ENCODE measurements around the gene MORC2.

Gene MORC2

DNA sequence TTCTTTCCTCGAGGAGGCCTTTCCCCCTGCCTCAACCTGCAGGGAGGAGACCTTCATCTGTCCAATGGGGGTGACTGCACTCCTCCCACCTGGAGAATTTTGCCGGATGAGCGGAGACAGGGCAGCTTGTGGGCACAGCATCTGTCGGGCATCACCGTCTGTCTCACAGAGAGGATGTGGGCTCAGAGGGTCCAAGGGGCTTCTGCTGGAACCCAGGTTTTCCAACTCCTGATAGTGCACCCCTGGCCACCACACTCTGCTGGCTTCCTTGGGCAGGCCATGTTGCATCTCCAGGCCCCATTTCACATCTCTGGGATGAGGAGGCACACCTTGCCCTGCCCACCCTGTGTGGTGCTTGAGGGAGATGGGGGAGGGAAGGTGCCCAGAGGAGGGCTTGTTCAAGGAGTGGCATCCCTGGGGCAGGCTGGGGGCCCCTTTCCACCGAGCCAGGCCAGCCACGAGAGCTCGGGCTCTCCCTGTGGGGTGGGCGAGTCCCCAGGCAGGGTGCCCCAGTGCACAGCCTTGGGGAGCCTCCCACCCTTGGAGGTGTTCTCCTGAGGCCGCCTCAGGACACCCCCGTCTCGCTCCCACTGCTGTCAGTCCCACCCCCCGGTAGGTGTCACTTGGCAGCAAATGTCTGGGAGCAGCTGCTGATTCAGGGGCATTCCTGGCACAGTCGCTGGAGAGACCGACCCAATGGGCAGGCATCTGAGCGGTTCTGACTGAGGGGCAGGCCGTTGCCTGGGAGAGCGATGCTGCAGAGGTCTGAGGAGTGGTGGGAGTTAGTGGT is 84.2 kb downstream of the MORC2 start:
- no peak for DNase-seq

DNA sequence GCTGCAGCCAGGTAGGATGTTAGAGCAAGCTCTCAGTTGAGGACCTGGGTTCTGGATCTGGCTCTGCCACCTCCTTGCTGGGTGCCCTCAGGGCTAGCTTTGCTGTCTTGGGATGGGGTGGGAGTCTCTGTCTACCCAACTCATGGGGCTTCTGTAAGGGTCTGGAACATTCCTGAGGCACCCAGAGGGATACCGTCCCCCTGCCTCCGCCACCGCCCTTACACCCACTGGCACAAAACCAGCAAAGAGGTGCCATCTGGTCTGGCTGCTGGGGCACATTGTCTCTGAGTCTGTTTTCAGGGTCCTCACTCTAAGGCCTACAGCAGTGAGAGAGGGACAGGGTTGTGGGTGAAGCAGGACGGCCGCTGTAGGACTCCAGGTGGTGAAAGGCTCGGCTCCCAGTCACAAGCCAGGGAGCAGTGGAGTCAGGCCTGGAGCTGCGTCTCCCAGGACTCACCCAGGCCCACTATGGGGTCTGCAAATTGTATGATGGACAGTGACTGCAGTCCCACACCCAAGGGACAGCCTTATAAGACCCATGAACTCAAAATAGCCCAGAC is 84.9 kb downstream of the MORC2 start:
- no peak for DNase-seq

DNA sequence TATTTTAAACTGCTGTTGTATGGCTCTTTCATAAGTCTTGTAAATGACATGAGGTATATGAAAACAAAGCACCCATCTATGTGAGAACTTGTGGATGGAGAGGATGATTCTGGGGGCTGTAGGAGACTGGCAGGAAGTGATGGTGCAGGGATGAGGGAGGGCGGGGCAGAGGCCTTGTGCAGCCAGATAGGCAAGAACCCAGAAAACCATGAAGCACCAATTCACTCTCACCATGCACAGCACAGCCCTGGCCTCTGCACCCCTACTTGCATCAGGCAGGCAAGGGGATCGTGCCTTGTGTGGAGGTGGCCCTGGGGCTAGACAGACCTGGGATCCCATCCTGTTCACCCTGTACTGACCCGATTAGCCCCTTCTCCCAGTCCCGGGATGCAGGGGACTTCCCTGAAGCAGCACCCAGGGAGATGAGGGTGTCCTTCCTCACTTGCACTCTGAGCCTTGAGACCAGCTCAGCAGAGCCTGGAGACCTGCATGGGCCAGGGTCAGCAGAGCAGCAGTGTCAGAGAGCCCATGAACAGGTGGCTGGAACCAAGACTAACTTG is 85.5 kb downstream of the MORC2 start:
- DNase-seq = no peak

DNA sequence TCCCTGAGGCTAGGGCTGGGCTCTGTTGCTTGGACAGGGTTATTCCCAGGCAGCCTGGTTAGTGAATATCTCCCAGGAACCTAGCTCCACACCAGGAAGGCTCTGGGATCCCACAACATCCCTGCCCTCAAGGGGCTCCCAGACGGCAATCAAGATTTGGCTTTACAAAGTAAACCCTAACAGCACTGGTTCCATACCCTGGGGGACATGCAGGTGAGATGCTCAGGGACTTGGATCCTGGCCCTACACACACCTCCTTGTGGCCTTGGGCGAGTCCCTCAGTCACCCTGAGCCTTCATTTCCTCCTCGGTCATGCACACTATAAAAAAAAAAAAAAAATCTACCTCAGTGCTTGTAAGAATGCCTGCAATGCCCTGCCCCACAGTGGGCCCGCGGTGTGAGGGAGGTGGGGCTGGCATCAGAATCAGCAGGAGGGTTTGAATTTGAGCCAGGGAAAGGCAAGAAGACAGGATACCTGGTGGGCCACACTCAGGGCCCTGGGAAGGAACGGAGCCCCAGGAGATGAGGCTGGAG is 86.3 kb downstream of the MORC2 start:
- no peak for DNase-seq

DNA sequence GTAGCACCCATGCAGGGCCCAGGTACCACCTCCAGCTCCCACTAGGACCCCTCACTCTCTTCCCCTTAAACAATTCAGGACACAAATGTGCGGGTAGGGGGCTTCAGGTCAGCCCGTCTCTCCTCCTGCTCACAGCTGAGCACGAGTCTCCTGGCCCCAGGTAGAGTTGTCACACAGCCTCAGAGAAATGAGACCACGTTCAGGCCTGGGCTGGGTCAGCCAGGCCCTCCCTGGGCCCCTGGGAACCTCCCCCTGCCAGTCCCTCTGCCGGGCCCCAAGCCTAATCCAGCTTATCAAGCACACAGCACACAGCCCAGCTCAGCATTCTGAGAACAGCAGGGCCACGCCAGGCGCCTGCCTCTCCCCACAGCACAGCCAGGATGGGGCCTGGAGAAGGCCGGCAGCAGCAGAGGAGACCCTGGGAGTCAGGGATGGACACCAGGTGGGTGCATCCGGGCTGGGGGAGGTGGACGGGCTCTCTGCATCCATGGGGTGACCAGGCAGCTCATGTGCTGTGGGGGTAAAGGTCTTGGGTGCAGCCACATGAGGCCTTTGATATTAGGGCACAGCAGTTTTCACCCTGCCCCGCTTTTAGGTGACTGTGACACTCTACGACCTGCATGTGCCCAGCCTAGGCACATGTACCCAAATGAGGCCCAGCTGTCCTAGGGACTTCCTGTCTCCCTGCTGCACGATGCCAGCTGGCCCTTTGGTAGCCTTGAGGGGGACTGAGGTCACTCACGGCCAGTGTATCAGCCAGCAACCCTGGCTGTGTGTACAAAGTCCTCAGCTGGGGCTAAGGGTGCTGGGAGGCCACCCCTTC is 87.0 kb downstream of the MORC2 start:
- DNase-seq = no peak

DNA sequence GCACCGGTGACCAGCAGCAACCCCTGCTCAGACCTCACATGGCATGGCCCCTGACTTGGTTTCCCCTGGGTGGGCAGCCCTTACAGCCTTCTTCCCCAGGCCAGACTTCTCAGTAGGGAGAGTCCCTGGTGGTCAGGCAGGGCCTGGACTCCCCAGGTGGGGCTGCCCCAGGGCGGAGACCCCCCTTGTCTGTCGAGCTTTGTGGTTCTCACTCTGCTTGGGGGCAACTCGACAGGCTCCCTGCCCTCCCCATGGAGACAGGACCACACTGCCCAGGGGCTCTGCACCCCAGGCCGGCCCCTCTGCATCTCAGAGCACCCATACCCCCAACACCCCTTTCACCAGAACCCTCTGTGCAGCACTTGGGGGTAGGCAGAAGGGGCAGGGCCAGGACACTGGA is 87.7 kb downstream of the MORC2 start:
- DNase-seq = no peak

DNA sequence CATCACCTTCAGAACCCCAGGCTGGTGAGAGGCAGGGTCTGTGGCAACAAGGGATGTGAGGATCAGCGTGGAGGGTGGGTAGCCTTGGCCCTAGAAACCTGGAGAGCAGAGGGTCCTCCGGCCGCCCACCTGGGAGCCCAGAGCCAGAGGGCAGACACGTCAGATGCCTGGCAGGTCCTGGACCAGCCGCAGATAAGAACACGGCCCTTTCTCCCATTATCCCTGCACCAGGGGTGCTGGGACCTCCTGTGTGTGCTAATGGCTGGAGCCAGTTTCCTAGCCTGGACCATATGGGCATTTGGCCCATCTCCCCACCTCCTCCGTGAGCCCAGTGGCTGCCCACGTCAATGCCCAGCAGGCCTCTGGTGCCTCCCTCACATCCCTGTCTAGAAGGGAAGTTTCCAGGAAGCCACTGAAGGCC is 88.4 kb downstream of the MORC2 start:
- DNase-seq = no peak

DNA sequence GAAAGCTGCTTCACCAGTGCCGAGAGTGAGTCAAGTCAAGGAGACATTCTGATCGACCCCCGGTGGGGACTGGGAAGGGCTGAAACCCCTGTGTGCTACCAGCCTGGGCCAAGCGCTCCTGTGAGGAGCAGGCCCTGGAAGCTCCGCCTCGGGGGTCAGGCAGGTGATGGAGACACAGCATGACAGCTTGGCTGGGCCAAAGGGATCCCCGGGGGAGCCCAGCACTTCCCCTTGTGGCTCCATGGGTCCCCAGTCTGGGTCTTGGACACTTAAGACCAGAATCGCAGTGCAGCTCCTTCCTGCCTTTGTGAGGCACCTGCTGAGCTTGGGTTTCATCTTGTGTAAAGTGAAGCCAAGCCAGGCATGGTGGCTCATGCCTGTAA is 89.2 kb downstream of the MORC2 start:
- DNase-seq = no peak

DNA sequence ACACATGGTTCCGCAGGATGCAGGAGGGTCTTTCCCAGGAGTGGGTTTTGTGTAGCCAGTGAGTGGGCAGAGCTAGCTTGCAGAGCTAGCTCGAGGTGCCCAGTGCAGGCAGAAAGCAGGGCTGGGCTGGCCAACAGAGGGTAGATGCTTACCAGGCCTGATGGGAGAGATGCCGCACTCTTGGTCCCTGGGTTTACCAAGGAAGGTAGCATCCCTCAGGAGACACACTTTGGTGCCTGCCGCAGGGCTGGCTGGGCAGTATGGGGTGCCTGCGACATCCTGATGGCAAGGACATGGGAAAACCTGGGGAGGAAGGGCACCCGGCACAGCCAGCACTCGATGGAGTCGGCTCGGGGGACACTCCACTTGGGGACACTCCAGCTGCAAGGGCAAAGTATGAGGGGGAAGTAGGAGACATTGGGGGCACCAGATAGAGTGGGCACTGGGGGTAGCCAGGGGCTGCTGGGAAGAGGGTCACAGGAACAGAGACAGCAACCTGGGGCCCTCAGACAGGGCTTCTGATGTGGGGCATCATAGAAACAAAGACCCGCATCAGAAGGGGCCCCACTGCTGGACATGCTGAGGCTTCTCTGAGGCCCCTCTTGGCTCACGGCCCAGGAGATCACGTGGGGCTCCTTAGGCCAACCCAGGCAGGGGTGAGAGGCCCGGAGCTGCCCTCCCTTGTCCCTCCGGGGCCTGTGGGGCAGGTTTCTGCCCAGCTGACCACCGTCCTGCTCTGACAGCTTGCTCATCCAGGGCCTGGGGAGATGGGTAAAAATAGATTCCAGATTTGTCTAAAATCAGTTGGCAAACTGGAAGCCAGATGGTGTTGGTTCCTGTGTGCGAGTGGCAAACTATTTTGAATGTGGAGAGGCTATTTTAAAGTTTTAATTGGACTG is 89.8 kb downstream of the MORC2 start:
- no peak for DNase-seq

DNA sequence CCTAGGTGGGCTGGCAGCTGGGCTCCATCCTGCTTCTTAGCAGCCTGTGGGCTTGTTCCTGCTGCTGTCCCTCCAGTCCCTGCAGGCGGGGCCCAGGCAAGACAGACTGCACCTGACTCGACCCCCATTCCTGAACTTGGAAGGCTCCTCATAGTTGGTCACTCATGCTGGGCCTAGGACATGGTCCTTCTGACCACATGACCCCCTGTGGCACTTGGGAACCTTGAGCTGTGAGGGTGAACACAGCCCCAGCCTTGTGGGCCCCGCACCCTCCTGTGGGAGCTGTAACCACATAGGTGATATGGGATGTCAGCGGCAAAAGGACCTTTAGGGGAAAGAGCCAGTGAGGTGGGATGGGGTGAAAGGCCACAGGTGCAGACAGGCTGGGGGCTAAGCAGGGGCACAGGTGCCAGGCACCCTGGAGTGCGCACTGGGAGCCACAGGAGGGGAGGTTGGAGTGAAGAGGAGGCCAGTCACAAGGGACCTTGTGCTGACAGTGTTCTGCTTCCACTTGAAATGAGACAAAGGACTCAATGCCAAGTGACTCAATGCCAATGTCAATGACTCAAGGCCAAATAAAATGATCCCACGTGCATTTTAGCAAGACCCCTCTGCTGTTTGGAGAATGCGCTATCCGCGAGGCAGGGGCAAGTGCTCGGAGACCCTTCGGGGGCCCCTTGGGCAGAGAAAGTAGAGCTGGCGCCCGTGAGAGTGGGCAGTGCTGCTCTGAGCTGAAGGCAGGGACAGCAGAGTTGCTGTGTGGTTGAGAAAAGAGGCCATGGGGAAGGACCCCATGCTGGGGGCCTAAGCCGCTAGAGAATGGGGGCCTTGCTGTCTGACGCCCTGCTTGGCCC is 90.7 kb downstream of the MORC2 start:
- DNase-seq = no peak

DNA sequence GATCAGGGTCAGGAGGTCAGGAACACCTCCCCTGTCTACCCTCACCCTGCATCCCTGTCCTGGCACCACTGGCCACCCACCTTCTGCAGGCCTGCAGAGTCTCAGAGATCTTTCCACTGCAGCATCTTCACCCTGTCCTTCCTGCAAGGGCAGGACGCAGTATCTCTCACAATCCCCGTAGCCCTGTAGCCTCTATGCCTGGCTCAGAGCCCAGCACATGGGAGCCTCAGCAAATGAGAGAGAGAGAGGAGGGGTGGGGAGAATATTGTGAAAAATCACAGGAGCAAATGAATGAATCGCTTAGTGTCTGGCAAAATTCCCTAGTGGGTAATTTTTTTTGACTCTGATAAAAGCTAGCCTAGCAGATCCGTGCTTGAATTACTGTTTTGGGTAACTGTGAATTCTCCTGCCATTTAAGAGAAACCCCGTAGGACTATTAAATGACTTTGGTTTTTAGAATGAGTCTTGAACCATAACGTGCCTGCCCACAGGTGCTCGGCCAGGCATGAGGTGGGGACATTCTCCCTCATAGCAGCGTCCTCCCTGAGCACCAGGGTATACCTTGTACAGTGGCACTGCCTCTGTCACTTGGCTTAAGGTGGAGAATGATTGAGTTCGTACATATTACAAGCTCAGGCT is 91.5 kb downstream of the MORC2 start:
- DNase-seq = peak; percentile 20 to 38

DNA sequence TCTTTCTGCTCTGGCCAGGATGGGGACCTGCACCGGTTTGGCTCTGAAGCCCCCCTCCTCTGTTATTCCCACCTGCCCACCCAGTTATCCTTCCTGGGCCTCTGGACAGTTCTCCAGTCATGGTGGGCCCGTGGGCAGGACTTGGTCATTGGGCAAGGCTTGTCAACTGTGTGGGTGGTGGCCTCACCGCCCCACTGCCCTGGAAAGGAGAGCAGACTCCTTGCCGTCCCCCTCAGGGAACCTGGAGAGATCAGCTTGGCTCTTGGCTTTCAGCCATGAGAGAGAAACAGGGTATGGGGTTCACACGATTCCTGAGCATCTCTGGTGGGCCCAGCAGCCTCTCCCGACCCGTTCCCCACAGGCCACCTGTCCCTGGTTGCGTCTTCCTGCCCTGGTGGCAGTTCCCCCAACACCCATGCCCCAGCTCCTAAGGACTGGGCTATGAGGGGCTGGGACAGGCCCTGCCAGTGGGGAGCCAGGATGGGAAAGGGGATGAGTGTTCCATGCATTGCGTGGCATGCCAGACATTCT is 92.3 kb downstream of the MORC2 start:
- DNase-seq = no peak

DNA sequence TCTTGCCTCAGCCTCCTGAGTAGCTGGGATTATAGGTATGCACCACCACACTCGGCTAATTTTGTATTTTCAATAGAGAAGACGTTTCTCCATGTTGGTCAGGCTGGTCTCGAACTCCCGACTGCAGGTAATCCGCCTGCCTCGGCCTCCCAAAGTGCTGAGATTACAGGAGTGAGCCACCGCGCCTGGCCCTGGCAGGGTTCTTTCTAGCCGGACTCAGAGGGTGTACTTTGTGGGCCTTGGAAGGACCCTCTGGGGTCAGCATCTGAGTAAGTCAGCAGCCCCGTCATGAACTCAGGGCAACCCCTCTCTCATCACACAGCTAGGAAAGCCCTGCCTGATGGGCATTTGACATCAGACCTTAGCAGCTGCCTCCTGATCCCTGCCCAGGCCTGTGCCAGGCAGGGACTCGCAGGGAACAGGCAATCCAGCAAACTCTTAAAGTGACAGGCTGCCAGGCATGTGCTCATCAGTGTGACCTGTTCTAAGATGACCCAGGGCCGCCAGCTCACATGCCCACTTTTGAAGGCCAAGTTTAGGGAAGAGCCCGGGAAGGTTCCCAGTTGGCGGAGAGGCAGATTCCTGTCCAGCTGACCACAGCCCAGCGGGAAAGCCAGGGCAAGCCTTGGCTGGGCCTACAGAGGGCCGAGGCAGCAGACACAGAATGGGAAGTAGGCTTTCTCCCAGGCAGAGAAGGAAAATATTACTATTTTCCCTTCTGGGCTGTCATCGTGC is 92.9 kb downstream of the MORC2 start:
- DNase-seq = no peak

Data from NCI-H2081 (cell line).